GM12878 (cell line): ENCODE measurements around the gene ANKS4B. TPM values are rescaled to one million over a fixed set of nuclear protein-coding genes. Genes with fewer than 3 reads are reported as not detected.

Experiments
- ATAC-seq: fragments of 200-7000 bp; cut with Tn5 transposase; 3 replicates; pipeline ENCODE4 v1.9.1; 2020; ENCODE audit warnings: mild to moderate bottlenecking, moderate library complexity
- BruUV-seq: library from RNA; stranded (reverse); fragments of 400-500 nt; replicated peaks from 2 replicates; lab custom pipeline; 2021; lab: Mats Ljungman, UMichigan
- CTCF ChIA-PET: fragments of 300-600 bp; sonication (Branson Sonifier 250); formaldehyde crosslinking; extraction: SDS; loops from one replicate; lab custom pipeline; 2021; ENCODE audit warnings: inconsistent platforms; lab: Yijun Ruan, JAX
- POLR2A ChIA-PET: fragments of 350-600 bp; formaldehyde crosslinking; extraction: SDS; loops from one replicate; lab custom pipeline; 2021; ENCODE audit warnings: inconsistent platforms; lab: Charles Lee
- RAD21 ChIA-PET: fragments of 300-600 bp; sonication (Branson Sonifier 250); formaldehyde crosslinking; loops from one replicate; lab custom pipeline; 2023; ENCODE audit warnings: antibody characterized with exemption; ENCODE audit not compliant: unreplicated experiment; lab: Charles Lee
- SMC1A ChIA-PET: fragments of 300-600 bp; sonication (Branson Sonifier 250); formaldehyde crosslinking; loops from one replicate; lab custom pipeline; 2023; ENCODE audit not compliant: unreplicated experiment, uncharacterized antibody; lab: Charles Lee
- DNase-seq: peaks from one replicate; pipeline ENCODE4 v3.0.0-alpha.2; 2011; ENCODE audit warnings: low read depth, low spot score
- FAIRE-seq: peaks from 3 replicates; lab custom pipeline; 2011; peaks lifted over from hg19 to GRCh38; lab: Jason Lieb, UNC
- H2AFZ ChIP-seq: 2 replicates; pipeline ENCODE4 v1.6.0; 2011; ENCODE audit warnings: low read depth, low read length, control low read depth; ENCODE audit not compliant: control insufficient read depth
- H3K27ac ChIP-seq: 2 replicates; pipeline ENCODE4 v1.5.1; 2011; ENCODE audit warnings: control low read depth; ENCODE audit not compliant: control insufficient read depth, insufficient read depth
- H3K27me3 ChIP-seq, 2 experiments: replicated peaks in 1 of 2; 2 replicates each; pipeline versions ENCODE4 v1.6.0 to v1.6.1; 2011; ENCODE audit warnings: low read length in 1 of 2; ENCODE audit not compliant: control insufficient read depth in 2 of 2, insufficient read depth in 2 of 2
- H3K36me3 ChIP-seq, 2 experiments: 2 replicates each; pipeline ENCODE4 v1.5.1; 2011; ENCODE audit warnings: low read length in 1 of 2; ENCODE audit not compliant: control insufficient read depth in 2 of 2, insufficient read depth in 2 of 2
- H3K4me1 ChIP-seq: 2 replicates; pipeline ENCODE4 v1.6.1; 2011; ENCODE audit warnings: mild to moderate bottlenecking, low read length, moderate library complexity, mixed read lengths; ENCODE audit not compliant: control insufficient read depth, insufficient read depth
- H3K4me2 ChIP-seq: 2 replicates; pipeline ENCODE4 v1.6.0; 2011; ENCODE audit warnings: control low read depth; ENCODE audit not compliant: control insufficient read depth, insufficient read depth
- H3K4me3 ChIP-seq: fragments of 200-600 bp; sonication (generic); 2 replicates; pipeline ENCODE4 v1.5.1; 2016
- H3K79me2 ChIP-seq: 2 replicates; pipeline ENCODE4 v1.6.0; 2011; ENCODE audit warnings: low read length; ENCODE audit not compliant: control insufficient read depth, insufficient read depth
- H3K9ac ChIP-seq: 2 replicates; pipeline ENCODE4 v1.8.0; 2011; ENCODE audit warnings: low read length, control low read depth, mixed read lengths; ENCODE audit not compliant: control insufficient read depth, insufficient read depth
- H3K9me3 ChIP-seq: replicated peaks from 3 replicates; pipeline ENCODE4 v1.5.1; 2011; ENCODE audit warnings: mild to moderate bottlenecking, low read length; ENCODE audit not compliant: control insufficient read depth, insufficient read depth
- H4K20me1 ChIP-seq: 2 replicates; pipeline ENCODE4 v1.6.0; 2011; ENCODE audit not compliant: control insufficient read depth, insufficient read depth
- ATF2 ChIP-seq: IDR thresholded peaks from 2 replicates; pipeline ENCODE4 v1.6.1; 2012; ENCODE audit warnings: low read length, inconsistent platforms
- NBN ChIP-seq: fragments of 450-650 bp; IDR thresholded peaks from 2 replicates; pipeline ENCODE4 v1.6.1; 2016
- SP1 ChIP-seq: IDR thresholded peaks from one replicate; pipeline ENCODE4 v1.6.1; 2011; ENCODE audit warnings: low read depth, low read length
- ZNF217 ChIP-seq: fragments of 450-650 bp; IDR thresholded peaks from 2 replicates; pipeline ENCODE4 v1.6.1; 2017; ENCODE audit warnings: antibody characterized with exemption, mild to moderate bottlenecking
- ZZZ3 ChIP-seq: IDR thresholded peaks from 2 replicates; pipeline ENCODE4 v1.6.1; 2011; ENCODE audit warnings: low read depth; ENCODE audit not compliant: control insufficient read depth, insufficient read length
- WGBS: methylation state at CpG from one replicate; pipeline ENCODE4 v1.1.6; 2016; ENCODE audit warnings: low lambda C conversion rate; ENCODE audit not compliant: insufficient replicate concordance, insufficient coverage; ENCODE audit errors: missing lambda C conversion rate; 5-methylcytosine and 5-hydroxymethylcytosine counted together
- in situ Hi-C: fragments of 300-500 bp; cut with MboI; formaldehyde crosslinking; loops from 9 replicates; pipeline ENCODE4 v1.14.3; 2018; ENCODE audit warnings: mixed read lengths
- intact Hi-C: fragments of 100-400 bp; cut with micrococcal nuclease; formaldehyde crosslinking; loops from one replicate; pipeline ENCODE4 v1.14.2; 2022; ENCODE audit not compliant: unreplicated experiment
- polyA plus RNA-seq, 11 experiments: library from polyadenylated mRNA; depleted of rRNA in 4 of 11; unstranded in 6 of 11; stranded (reverse) in 5 of 11; fragments of >200 nt; fragmentation: Nextera tagmentation in 4 of 11; fragmentation: Illumina TruSeq in 1 of 11; extraction: Ambion mirVana in 4 of 11; extraction: Trizol in 1 of 11; gene quantifications; 1 replicate in 1 of 11; 2 replicates in 10 of 11; pipeline versions ENCODE4 v1.2.1 to v1.2.3, GENCODE V29; 2011 to 2016; ENCODE audit warnings: inconsistent platforms in 2 of 11, missing spikeins in 2 of 11, low read depth in 1 of 11
- total RNA-seq, 4 experiments: library from RNA; depleted of rRNA in 3 of 4; stranded (reverse); fragments of >200 nt in 3 of 4; fragmentation: Illumina TruSeq in 1 of 4; extraction: Trizol in 1 of 4; gene quantifications; 2 replicates each; pipeline versions ENCODE4 v1.2.1 to v1.2.3, GENCODE V29; 2013 to 2021

ANKS4B gene
- total and polyA plus RNA-seq, 10 of the 15 experiments (the other 5 are each of a cell fraction or from before 2014, with no cell fraction given) = 0.01 to 0.11 (median 0.05) TPM; not detected in 6

GRCh38 chr16:21192991-21193390, 40.5 kb upstream of the ANKS4B start:
- no peak for DNase-seq
- BruUV-seq = no TSS peak
- H4K20me1 ChIP-seq = no peaks in the 10 kb centered on the region
- H3K9ac ChIP-seq = no peak overlapping the region
- H3K79me2 ChIP-seq = no peaks in the 10 kb centered on the region
- FAIRE-seq = no peak
- SMC1A ChIA-PET = interaction anchor here (0.9 to 1.1 kb wide), 4 partner anchors 81 to 108 kb away, joined by 3 to 4 read pairs (median 4); no protein-coding TSS in a partner anchor
- CTCF ChIA-PET = interaction anchor here (0.6 kb wide), 1 partner anchor 1483 kb away, joined by 3 read pairs; no protein-coding TSS in a partner anchor
- no peak overlapping the region for H3K4me3 ChIP-seq
- peaks cover 10% of the 10 kb centered on the region for H3K4me1 ChIP-seq
- POLR2A ChIA-PET = no interaction called here
- in situ Hi-C loops (no loop called here), intact Hi-C loops (no loop called here)
- ATAC-seq = no peak
- no peak for TF ChIP-seq ZNF217
- no peak for TF ChIP-seq SP1
- TF ChIP-seq ZZZ3 = no peak
- TF ChIP-seq NBN = no peak
- no peak for TF ChIP-seq ATF2
- no peak overlapping the region for H3K27ac ChIP-seq
- H3K27me3 ChIP-seq = no peaks in the 10 kb centered on the region
- WGBS = 69% methylated on average over 1 of the region's 1 CpG
- H3K9me3 ChIP-seq = no peaks in the 10 kb centered on the region; the same call in 2 of the 3 replicates
- H3K4me2 ChIP-seq = no peak overlapping the region
- RAD21 ChIA-PET = interaction anchor here (2.4 kb wide), 1 partner anchor 108 kb away, joined by 10 read pairs; no protein-coding TSS in a partner anchor
- H2AFZ ChIP-seq = no peak overlapping the region
- H3K36me3 ChIP-seq = no peaks in the 10 kb centered on the region
